Measurements from ENCODE around the gene PAM. TPM values are rescaled to one million over a fixed set of nuclear protein-coding genes. Genes with fewer than 3 reads are reported as not detected.

PAM gene
- total RNA-seq, 1 experiment from 2014 or later: 131 TPM

DNA sequence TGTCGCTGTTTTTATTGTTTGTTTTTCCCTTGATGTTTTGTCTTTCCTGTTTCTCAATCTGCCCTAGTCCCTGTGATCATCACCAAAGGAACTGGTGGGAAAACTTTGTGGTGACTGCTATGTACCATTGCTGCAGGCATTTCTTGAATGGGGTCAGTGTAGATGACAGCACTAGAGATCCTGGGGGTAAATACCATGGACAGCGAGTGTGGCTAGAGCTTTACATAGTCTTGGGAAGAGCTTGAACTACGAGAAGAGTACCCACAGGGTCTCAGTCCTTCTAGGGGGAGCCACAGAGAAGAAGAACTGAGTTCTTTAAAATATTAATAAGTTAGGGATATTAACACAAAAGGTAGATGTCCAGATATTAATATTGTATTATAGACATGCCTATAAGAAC lies 138.8 kb downstream of the PAM start:
- no peak for ATAC-seq
- intact Hi-C loops (cut with micrococcal nuclease; ENCODE audit: unreplicated experiment) (no loop called here), in situ Hi-C loops (cut with HindIII; ENCODE audit: low pct_unique_long_range_greater_than_20kb, low sequenced_read_pairs) (no loop called here)
- CTCF ChIA-PET: no interaction called here
- no TSS peak for BruUV-seq (replicated peaks)
- H3K4me3 ChIP-seq (ENCODE audit: low read depth in 2 of 2, low read length in 2 of 2): no peak overlapping the region
- TF ChIP-seq REST (IDR thresholded peaks at IDR 0.05; ENCODE audit: insufficient read depth in 1 of 2, low read depth in 2 of 2, low read length in 1 of 2) (peak; percentile 41 to 62; a peak in 3 of 4 replicates), SIN3A (IDR thresholded peaks at IDR 0.05; ENCODE audit: borderline replicate concordance, insufficient read depth, low read depth, low read length) (no peak)
- H3K27ac ChIP-seq (ENCODE audit: low read length): no peak overlapping the region
- H3K4me1 ChIP-seq (ENCODE audit: control insufficient read depth, insufficient read depth, low read length): no peaks in the 10 kb centered on the region
- no peaks in the 10 kb centered on the region for H3K9me3 ChIP-seq (ENCODE audit: control insufficient read depth, insufficient read depth, low read depth, low read length)
- POLR2A ChIA-PET: no interaction called here
- H3K27me3 ChIP-seq (ENCODE audit: control insufficient read depth, insufficient read depth, low read length): no peaks in the 10 kb centered on the region
- no peak for DNase-seq (ENCODE audit: low read depth, low spot score)
- H3K36me3 ChIP-seq (ENCODE audit: control insufficient read depth, insufficient read depth, low read length): no peaks in the 10 kb centered on the region

GRCh38 chr5:102895234-102895633 lies 140.1 kb downstream of the PAM start:
- no peak overlapping the region for H3K27ac ChIP-seq (ENCODE audit: low read length)
- no peaks in the 10 kb centered on the region for H3K27me3 ChIP-seq (ENCODE audit: control insufficient read depth, insufficient read depth, low read length)
- no peaks in the 10 kb centered on the region for H3K4me1 ChIP-seq (ENCODE audit: control insufficient read depth, insufficient read depth, low read length)
- in situ Hi-C loops (cut with HindIII; ENCODE audit: low pct_unique_long_range_greater_than_20kb, low sequenced_read_pairs): no loop called here
- H3K4me3 ChIP-seq (ENCODE audit: low read depth in 2 of 2, low read length in 2 of 2): no peak overlapping the region
- ChIA-PET POLR2A (no interaction called here), CTCF (interaction anchor here (0.6 kb wide), 1 partner anchor 8 kb away, joined by 4 read pairs; no protein-coding TSS in a partner anchor)
- ATAC-seq (no peak), DNase-seq (ENCODE audit: low read depth, low spot score) (no peak)
- no peaks in the 10 kb centered on the region for H3K36me3 ChIP-seq (ENCODE audit: control insufficient read depth, insufficient read depth, low read length)
- no TSS peak for BruUV-seq (replicated peaks)
- intact Hi-C loops (cut with micrococcal nuclease; ENCODE audit: unreplicated experiment): no loop called here
- no peaks in the 10 kb centered on the region for H3K9me3 ChIP-seq (ENCODE audit: control insufficient read depth, insufficient read depth, low read depth, low read length)
- TF ChIP-seq TCF7L2 (IDR thresholded peaks at IDR 0.05; ENCODE audit: low read depth, low read length) (no peak), CTCF (IDR thresholded peaks at IDR 0.05) (no peak), SIN3A (IDR thresholded peaks at IDR 0.05; ENCODE audit: borderline replicate concordance, insufficient read depth, low read depth, low read length) (no peak), REST (IDR thresholded peaks at IDR 0.05; ENCODE audit: insufficient read depth in 1 of 2, low read depth in 2 of 2, low read length in 1 of 2) (no peak), POLR2AphosphoS5 (IDR thresholded peaks at IDR 0.05; ENCODE audit: low read depth, low read length) (no peak)

Measured in Panc1 (cell line).